Thoracic aorta (tissue), 2 donors: ENCODE results near the gene PCDHA11. TPM values are rescaled to one million over a fixed set of nuclear protein-coding genes. Genes with fewer than 3 reads are reported as not detected.
"Not testable (repeated sequence)": the region's sequence is repeated elsewhere in the genome, so short reads cannot be mapped to it uniquely, and the experiment has no call there.

Experiments used
- ATAC-seq: fragments of 150-250 bp; one replicate; pipeline ENCODE4 v1.8.0; 2017; ENCODE audit warnings: low read depth; ENCODE audit not compliant: insufficient number of reproducible peaks, low FRiP score
- DNase-seq: peaks from one replicate; pipeline ENCODE4 v3.0.0-alpha.2; 2020; ENCODE audit warnings: low spot score
- H3K27ac ChIP-seq, 2 donors: fragments of 200-600 bp; sonication (generic); 1 replicate in 1 of 2; 2 replicates in 1 of 2; pipeline ENCODE4 v1.5.1; 2016; ENCODE audit warnings: mild to moderate bottlenecking in 2 of 2, moderate library complexity in 2 of 2
- H3K27me3 ChIP-seq: fragments of 200-600 bp; sonication (generic); replicated peaks from 2 replicates; pipeline ENCODE4 v1.6.0; 2016; ENCODE audit warnings: mild to moderate bottlenecking; ENCODE audit not compliant: insufficient read depth
- H3K36me3 ChIP-seq: fragments of 200-600 bp; sonication (generic); one replicate; pipeline ENCODE4 v1.5.1; 2016
- H3K4me1 ChIP-seq, 2 donors: fragments of 200-600 bp; sonication (generic); 1 replicate in 1 of 2; 2 replicates in 1 of 2; pipeline versions ENCODE4 v1.5.1 to v1.6.0; 2016; ENCODE audit warnings: low read depth in 2 of 2, mild to moderate bottlenecking in 1 of 2; ENCODE audit not compliant: control insufficient read depth in 1 of 2
- H3K4me3 ChIP-seq: fragments of 200-600 bp; sonication (generic); 2 replicates; pipeline ENCODE4 v1.5.1; 2016; ENCODE audit warnings: mild to moderate bottlenecking
- H3K9me3 ChIP-seq: fragments of 200-600 bp; sonication (generic); 2 replicates; pipeline ENCODE4 v1.5.1; 2016
- total RNA-seq, 2 donors: library from RNA; depleted of rRNA; stranded (reverse); fragments of >200 nt; gene quantifications; one replicate each; pipeline versions ENCODE4 v1.1.0 to v1.2.3, GENCODE V29; 2016
- TF ChIP-seq, protein P1 (sequence below): fragments of 200-600 bp; sonication (generic); IDR thresholded peaks from one replicate; pipeline ENCODE4 v1.5.1; 2019; ENCODE audit warnings: antibody characterized with exemption

Gene PCDHA11
- total RNA-seq, 2 donors from 2014 or later = 0.14 to 0.21 TPM

DNA sequence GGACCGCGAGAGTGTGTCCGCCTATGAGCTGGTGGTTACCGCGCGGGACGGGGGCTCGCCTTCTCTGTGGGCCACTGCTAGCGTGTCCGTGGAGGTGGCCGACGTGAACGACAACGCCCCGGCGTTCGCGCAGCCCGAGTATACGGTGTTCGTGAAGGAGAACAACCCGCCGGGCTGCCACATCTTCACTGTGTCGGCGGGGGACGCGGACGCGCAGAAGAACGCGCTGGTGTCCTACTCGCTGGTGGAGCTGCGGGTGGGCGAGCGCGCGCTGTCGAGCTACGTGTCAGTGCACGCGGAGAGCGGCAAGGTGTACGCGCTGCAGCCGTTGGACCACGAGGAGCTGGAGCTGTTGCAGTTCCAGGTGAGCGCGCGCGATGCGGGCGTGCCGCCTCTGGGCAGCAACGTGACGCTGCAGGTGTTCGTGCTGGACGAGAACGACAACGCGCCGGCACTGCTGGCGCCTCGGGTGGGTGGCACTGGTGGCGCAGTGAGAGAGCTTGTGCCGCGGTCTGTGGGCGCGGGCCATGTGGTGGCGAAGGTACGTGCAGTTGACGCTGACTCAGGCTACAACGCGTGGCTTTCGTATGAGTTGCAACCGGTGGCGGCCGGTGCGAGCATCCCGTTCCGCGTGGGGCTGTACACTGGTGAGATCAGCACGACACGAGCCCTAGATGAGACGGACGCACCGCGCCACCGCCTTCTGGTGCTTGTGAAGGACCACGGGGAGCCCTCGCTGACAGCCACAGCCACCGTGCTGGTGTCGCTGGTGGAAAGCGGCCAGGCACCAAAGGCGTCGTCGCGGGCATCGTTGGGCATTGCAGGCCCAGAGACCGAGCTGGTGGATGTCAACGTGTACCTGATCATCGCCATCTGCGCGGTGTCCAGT lies 32.9 kb upstream of the PCDHA11 start:
- DNase-seq = no peak
- H3K9me3 ChIP-seq = peaks cover 43% of the 10 kb centered on the region
- ATAC-seq = no peak
- H3K27ac ChIP-seq = no peak overlapping the region
- H3K4me1 ChIP-seq = no peaks in the 10 kb centered on the region
- no peak overlapping the region for H3K4me3 ChIP-seq
- H3K36me3 ChIP-seq = no peaks in the 10 kb centered on the region
- TF ChIP-seq, protein P1, sequence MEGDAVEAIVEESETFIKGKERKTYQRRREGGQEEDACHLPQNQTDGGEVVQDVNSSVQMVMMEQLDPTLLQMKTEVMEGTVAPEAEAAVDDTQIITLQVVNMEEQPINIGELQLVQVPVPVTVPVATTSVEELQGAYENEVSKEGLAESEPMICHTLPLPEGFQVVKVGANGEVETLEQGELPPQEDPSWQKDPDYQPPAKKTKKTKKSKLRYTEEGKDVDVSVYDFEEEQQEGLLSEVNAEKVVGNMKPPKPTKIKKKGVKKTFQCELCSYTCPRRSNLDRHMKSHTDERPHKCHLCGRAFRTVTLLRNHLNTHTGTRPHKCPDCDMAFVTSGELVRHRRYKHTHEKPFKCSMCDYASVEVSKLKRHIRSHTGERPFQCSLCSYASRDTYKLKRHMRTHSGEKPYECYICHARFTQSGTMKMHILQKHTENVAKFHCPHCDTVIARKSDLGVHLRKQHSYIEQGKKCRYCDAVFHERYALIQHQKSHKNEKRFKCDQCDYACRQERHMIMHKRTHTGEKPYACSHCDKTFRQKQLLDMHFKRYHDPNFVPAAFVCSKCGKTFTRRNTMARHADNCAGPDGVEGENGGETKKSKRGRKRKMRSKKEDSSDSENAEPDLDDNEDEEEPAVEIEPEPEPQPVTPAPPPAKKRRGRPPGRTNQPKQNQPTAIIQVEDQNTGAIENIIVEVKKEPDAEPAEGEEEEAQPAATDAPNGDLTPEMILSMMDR = no peak
- H3K27me3 ChIP-seq = no peaks in the 10 kb centered on the region

DNA sequence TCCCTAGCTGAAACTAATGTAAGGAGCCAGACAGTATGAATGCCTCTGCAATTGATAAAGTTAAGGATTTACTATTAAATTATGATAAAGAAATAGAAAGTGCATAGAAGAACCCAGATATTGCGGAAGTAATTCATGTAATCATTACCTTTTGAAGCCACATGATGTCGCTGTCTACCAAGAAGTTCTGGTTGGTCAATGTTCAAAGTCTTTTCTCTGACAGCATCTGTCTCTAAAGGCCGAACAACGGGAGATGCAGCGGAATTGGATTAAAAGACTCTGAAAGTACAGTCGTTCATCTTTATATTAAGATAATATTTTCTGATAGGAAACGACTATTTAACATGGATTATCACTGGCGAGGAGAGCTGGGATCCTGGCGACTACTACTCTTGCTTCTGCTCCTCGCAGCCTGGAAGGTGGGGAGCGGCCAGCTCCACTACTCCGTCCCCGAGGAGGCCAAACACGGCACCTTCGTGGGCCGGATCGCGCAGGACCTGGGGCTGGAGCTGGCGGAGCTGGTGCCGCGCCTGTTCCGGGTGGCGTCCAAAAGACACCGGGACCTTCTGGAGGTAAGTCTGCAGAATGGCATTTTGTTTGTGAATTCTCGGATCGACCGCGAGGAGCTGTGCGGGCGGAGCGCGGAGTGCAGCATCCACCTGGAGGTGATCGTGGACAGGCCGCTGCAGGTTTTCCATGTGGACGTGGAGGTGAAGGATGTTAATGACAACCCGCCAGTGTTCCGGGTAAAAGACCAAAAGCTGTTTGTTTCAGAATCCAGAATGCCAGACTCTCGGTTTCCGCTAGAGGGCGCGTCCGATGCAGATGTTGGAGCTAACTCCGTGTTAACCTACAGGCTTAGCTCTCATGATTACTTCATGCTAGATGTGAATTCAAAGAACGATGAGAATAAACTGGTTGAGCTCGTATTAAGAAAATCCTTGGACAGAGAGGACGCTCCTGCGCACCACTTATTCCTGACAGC lies 27.5 kb upstream of the PCDHA11 start, which contains the start of gene PCDHA8:
TSS of gene PCDHA8 (plus strand) at position 210 of the 985 bp plus-strand sequence. CDS start at position 345, 135 bp downstream.
- Histone ChIP-seq H3K9me3 (peaks cover 37% of the 10 kb centered on the region), H3K4me3 (no peak within 1 kb of the TSS), H3K27me3 (no peaks in the 10 kb centered on the region), H3K27ac (no peak within 1 kb of the TSS), H3K36me3 (no peaks in the 10 kb centered on the region), H3K4me1 (no peaks in the 10 kb centered on the region)
- DNase-seq (no peak), ATAC-seq (no peak)
- TF ChIP-seq, protein P1 = no peak

DNA sequence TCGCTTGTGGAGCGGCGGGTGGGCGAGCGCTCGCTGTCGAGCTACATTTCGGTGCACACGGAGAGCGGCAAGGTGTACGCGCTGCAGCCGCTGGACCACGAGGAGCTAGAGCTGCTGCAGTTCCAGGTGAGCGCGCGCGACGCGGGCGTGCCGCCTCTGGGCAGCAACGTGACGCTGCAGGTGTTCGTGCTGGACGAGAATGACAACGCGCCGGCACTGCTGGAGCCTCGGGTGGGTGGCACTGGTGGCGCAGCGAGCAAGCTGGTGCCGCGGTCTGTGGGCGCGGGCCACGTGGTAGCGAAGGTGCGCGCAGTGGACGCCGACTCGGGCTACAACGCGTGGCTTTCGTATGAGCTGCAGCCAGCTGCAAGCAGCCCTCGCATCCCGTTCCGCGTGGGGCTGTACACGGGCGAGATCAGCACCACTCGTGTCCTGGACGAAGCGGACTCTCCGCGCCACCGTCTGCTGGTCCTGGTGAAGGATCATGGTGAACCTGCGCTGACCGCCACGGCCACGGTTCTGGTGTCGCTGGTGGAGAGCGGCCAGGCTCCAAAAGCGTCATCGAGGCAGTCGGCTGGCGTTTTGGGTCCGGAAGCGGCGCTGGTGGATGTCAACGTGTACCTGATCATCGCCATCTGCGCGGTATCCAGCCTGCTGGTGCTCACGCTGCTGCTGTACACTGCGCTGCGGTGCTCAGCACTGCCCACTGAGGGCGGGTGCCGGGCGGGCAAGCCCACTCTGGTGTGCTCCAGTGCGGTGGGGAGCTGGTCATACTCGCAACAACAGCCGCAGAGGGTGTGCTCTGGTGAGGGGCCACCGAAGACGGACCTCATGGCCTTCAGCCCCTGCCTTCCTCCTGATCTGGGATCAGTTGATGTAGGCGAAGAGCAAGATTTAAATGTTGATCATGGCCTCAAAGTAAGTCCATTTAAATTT lies 25.7 kb upstream of the PCDHA11 start:
- no peak overlapping the region for H3K27ac ChIP-seq
- no peaks in the 10 kb centered on the region for H3K36me3 ChIP-seq
- TF ChIP-seq, protein P1 = no peak
- no peak overlapping the region for H3K4me3 ChIP-seq
- H3K27me3 ChIP-seq = no peaks in the 10 kb centered on the region
- H3K9me3 ChIP-seq = peaks cover 34% of the 10 kb centered on the region
- no peak for DNase-seq
- no peaks in the 10 kb centered on the region for H3K4me1 ChIP-seq
- ATAC-seq = no peak

DNA sequence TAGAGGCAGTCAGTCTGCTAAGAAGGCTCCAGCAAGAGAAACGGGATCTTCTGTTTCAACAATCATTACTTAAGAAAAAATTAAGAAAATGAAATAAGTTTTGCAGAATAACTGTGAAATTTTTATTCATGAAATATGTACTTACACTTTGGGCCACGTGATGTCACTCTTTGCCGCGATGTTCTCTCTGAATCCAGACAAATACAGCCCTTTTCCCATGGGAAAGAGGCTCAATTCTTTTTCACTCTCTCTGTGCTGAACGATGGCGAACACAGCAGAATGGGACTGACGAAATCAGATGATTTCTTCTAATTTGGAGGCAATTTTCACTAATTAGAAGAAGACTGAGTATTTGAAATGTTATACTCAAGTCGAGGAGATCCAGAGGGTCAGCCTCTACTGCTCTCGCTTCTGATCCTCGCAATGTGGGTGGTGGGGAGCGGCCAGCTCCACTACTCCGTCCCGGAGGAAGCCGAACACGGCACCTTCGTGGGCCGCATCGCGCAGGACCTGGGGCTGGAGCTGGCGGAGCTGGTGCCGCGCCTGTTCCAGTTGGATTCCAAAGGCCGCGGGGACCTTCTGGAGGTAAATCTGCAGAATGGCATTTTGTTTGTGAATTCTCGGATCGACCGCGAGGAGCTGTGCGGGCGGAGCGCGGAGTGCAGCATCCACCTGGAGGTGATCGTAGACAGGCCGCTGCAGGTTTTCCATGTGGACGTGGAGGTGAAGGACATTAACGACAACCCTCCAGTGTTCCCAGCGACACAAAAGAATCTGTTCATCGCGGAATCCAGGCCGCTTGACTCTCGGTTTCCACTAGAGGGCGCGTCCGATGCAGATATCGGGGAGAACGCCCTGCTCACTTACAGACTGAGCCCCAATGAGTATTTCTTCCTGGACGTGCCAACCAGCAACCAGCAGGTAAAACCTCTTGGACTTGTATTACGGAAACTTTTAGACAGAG lies 20.3 kb upstream of the PCDHA11 start, which contains the start of gene PCDHA9:
TSS of gene PCDHA9 (plus strand) at position 244 of the 964 bp plus-strand sequence. CDS start at position 358, 114 bp downstream.
- H3K27ac ChIP-seq, H3K27me3 ChIP-seq, H3K36me3 ChIP-seq, ATAC-seq, H3K4me3 ChIP-seq, DNase-seq, H3K4me1 ChIP-seq: not testable (repeated sequence)
- H3K9me3 ChIP-seq = peaks cover 21% of the 10 kb centered on the region

DNA sequence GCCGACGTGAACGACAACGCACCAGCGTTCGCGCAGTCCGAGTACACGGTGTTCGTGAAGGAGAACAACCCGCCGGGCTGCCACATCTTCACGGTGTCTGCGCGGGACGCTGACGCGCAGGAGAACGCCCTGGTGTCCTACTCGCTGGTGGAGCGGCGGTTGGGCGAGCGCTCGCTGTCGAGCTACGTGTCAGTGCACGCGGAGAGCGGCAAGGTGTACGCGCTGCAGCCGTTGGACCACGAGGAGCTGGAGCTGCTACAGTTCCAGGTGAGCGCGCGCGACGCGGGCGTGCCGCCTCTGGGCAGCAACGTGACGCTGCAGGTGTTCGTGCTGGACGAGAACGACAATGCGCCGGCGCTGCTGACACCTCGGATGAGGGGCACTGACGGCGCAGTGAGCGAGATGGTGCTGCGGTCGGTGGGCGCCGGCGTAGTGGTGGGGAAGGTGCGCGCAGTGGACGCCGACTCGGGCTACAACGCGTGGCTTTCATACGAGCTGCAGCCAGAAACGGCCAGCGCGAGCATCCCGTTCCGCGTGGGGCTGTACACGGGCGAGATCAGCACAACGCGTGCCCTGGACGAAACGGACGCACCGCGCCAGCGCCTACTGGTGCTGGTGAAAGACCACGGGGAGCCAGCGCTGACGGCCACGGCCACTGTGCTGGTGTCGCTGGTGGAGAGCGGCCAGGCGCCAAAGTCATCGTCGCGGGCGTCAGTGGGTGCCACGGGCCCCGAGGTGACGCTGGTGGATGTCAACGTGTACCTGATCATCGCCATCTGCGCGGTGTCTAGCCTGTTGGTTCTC lies 18.7 kb upstream of the PCDHA11 start:
- peaks cover 15% of the 10 kb centered on the region for H3K9me3 ChIP-seq
- not testable (repeated sequence) for H3K4me1 ChIP-seq, ATAC-seq, DNase-seq, H3K27me3 ChIP-seq, H3K4me3 ChIP-seq, H3K27ac ChIP-seq, H3K36me3 ChIP-seq
